Mucosa of gallbladder (tissue), 1 donor: Measurements from ENCODE around the gene PPP1R16B. TPM values are rescaled to one million over a fixed set of nuclear protein-coding genes. Genes with fewer than 3 reads are reported as not detected.
A peak's percentile ranks its signal among the peaks of the same experiment; 100 is the strongest.

Experiments used
- DNase-seq: peaks from one replicate; pipeline ENCODE4 v3.0.0-alpha.2; 2020; ENCODE audit warnings: low spot score
- total RNA-seq: library from RNA; stranded (reverse); gene quantifications from one replicate; pipeline ENCODE4 v1.2.1, GENCODE V29; 2021
- donor health status: DM: no; HTN: no; CAD: no.

PPP1R16B gene
- total RNA-seq = 4.1 TPM

DNA sequence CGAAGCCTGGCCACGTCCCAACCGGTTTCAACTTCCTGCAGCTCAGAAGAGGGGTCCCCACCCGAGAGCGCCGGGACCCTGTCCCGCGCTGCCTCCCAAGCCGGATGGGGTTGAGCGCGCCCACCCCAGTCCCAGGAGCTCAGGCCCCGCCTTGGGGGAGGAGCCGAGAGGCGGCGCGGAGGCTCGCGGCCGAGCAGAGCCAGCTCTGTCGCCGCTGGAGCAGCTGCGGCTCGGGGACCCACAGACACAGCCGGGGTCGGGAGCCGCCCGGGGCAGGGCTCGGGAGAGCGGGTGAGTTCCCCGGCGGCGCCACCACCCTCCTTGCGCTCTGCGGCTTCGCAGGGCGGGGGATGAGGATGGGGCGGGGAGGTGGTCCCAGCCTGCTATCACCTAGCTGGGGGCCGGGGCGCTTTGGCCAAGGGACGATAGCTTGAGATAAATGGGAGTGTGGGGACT lies at the start of gene PPP1R16B:
Gene PPP1R16B, plus strand, starts transcription at position 196 of the 456 bp plus-strand sequence. CDS start 30,229 bp downstream, outside the sequence.
- DNase-seq = no peak

DNA sequence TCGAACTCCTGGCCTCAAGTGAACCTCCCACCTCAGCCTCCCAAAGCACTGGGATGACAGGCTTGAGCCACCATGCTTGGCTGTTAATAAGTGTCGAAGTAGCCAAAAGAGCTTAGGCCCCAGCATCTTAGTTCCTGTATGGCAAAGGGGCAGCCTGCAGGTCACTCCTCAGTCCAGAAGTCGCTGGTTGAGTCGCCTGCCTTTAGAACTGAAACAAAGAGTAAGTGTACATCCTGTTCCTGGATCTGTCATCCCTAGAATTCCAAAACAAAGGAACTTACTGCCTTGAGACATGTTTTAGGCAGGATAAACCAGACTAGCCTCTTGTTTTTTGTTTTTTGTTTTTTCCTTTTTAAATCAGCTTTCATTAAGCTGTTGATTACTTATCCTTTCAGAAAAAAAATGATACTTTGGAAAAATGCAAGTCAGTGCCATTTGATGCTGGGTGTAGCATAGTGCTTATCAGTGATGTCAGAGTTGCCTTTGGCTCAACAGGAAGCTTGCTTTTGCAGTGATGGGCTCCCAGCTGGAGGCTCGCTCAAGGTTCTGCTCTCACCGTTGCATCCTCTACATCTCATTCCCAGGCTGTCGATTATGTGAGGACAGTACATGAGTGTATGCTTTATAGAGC lies 48.2 kb upstream of the PPP1R16B start:
- no peak for DNase-seq

DNA sequence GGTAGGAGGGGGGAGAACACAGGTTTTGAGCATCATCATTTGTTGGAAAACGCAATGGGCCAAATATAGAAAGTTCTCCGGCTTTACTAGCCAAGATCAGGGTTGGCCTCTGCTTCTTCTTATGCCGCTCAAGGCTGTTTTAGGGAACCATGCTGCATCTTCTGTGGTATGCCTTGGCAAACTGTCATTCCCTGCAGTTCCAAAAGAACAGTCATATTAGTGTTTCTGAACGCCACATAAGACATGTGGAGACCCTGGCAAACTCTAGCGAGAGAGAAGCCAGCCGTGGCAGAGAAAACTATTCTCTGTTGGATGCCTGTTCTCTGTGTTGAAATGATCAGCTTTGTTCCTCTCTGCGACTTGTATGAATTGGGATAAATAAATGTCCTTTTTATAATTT lies 46.4 kb upstream of the PPP1R16B start:
- no peak for DNase-seq

DNA sequence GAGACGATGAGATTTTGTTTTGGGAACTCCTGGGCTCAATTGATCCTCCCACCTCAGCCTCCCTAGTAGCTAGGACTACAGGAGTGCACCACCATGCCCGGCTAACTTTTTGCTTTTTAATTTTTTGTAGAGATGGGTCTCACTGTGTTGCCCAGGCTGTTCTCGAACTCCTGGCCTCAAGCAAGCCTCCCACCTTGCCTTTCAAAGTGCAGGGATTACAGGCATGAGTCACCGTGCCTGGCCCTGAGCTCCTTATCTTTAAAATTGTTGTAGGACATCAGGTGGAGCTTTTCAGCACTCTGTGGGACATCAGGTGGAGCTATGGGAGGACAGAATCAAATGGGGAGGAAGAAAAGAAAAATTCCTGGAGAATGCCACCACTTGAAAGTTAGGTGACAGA lies 44.5 kb upstream of the PPP1R16B start:
- no peak for DNase-seq

DNA sequence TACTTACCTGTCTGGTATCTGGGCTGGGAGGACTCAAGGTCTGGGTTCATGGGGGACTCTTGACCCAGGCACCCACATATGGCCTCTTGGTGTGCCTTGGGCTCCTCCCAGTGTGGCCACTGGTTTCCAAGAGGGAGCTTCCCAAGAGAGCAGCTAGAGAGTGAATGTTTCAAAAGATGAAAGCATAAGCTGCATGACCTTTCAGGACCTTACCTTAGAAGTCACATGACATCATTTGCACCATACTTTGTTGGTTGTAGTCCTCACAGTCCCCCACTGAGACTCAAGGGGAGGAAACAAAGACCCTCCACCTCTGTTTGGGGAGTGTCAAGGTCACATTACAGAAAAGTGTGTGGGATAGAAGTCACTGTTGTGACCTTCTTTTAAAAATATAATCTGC lies 43.3 kb upstream of the PPP1R16B start:
- no peak for DNase-seq

DNA sequence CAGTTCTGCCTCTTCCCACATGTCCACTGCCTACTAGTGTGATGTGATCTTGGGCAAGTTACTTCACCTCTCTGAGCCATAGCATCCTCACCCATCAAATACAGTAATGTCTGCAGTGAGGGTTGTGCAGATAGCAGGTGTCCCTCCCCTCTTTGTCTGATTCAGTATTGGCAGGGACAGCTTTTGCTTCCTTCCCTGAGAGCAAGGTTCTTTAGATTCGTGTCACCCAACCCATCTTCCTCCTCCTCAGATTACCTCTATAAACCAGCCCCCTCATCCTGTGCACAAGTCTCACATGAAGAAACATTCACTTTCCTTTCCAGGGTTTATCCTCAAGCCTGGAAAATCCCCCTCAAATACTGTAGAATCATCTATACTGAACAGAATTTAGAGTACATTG lies 41.9 kb upstream of the PPP1R16B start:
- no peak for DNase-seq

DNA sequence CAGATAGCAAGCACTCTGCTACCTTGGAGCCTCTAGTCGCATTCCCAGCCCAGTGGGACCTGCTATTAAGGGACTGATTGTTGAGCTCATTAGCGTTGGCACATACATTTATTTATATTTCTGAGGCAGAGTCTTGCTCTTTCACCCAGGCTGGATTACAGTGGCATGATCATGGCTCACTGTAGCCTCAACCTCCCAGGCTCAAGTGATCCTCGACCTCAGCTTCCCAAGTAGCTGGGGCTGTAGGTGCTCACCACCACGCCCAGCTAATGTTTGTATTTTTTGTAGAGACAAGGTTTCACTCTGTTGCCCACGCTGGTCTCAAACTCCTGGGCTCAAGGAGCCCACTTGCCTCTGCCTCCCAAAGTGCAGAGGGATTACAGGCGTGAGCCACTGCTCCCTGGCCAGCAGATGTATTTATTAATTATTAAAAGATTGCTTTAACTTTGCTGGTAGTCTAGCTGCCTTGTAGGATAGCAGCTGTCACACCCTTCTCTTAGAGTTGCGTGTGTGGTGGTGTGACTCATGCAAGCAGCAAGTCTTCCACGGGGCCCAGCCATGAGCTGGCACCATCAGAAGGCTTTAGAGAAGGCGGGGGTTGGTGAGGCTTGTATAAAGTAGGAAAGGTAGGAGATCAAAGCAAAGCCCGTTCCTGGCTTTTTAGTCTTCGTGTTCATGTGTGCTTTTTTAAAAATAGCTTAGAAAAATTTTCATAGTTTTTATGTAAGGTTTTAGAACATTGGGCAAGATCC lies 40.8 kb upstream of the PPP1R16B start:
- DNase-seq = peak; percentile 74

DNA sequence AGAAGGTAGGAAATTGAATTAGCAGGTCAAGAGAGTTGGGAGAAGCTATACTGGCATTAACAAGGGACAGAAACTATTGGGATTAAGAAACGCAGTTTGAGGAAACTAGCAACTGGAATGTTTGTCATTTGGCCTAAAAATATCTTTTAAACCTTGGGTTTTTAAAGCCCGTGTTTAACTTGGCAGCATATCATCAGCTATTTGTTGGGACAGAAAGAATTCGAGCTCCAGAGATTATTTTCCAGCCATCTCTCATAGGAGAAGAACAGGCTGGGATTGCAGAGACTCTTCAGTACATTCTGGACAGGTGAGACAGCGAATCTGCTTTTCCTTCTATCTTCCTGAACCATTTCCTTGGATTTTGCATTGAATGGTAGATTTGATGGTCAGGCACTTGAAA lies 39.4 kb upstream of the PPP1R16B start:
- no peak for DNase-seq

DNA sequence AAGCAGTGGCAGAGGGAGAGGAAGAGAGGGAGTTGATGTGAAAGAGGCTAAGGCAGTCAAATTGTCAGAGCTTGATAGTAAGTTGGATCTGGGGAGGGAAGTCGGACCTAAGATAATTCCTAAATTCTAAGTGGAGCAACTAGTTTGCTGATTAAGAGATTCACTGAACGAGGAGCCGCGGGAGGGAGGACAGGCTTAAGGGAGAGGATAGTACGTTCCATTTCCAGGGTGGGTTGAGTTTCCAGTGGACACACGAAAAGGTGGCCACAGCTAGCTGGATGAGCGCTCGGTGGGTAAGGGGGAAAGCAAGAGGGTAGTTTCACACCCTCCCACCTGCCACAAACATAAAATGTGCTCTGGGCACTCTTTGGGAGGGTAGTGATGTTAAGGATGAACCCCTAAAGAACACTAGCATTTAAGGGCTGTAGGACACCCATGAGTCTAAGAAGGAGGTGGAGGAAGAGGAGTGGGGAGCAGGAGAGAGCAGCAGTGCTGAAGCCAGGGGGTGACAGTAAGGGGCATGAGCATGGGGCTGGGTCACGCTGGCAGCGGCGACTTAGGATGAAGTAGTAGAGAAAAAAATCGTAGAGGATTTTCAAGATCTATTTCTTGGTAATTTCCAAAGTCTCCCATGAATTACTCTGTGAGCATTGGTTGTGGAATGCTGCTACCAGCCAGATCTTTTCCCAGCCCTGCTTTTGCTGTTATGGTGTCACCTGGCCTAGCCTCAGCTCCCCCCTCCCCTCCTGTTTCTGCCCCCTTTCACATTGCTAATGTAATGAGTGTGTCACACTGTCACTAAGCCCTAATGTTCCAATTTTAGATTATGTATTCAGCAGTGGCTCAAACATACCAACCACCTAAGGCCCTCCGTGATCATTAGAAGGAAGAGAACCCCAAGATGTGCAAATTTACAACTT lies 35.9 kb upstream of the PPP1R16B start:
- no peak for DNase-seq

DNA sequence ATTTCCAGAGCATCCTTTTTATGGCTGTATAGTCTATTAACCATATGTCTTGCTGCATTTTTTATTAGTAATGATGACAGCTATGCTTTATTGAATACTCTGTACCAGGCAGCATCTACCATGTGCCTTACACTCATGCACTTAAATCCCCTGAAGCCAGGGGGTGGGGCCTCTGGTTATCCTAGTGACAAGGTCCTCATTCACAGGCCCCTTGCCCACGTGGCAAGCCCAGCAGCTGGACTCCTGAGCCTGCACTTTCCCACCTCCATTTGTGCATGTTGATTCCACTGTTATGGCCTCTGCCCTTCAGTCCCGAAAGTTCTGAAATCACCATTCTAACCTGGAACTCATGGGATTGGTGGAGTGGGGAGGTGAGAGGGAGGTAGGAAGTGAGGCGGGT lies 35.0 kb upstream of the PPP1R16B start:
- no peak for DNase-seq

DNA sequence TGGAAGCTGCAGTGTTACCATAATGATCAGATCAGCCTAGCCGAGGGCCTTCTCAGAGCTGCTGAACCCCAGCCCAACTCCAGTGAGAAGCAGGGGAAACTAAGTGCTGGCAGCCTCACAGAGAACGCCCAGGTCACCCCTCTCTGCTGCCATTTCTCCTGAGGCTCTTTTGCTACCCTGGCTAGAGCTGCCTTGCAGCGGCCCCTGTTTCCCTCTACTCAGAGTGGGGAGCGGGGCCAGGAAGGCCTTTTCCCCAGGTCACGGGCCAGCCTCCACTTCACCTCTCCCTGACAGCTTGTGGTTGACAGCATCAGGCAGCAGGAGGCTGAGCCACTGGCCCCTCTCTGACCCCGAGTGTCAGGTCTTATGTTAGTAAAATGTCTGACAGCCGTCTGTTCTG lies 34.5 kb upstream of the PPP1R16B start:
- DNase-seq = no peak

DNA sequence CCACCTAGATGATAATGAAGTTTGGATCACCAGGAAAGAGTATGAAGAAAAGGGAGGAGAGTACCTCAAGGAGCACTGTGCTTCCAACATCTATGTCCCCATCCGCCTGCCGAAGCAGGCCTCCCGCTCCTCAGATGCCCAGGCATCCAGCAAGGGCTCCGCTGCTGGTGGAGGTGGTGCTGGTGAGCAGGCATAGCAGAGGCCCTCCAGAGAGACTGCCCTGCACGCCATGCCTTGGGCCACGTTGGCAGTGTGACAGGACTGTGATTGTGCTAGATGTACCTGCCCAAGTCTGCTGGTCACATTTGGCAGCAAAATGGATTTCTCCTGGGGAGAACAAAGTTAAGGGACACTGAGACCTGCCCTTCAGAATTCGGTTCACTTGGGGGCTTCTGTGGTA lies 33.9 kb upstream of the PPP1R16B start:
- no peak for DNase-seq

DNA sequence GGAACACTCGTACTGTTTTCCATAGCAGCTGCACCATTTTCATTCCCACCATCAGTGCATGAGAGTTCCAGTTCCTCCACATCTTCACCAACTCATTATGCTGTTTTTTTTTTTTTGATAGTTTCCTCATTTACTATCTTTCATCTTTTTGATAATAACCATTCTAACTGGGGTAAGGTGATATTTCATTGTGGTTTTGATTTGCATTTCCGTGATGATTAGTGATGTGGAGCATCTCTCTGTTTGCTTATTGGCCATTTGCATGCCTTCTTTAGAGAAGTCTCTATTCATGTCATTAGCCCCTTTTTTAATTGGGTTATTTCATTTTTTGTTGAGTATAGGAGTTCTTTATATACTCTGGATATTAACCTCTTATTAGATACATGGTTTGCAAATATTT lies 31.3 kb upstream of the PPP1R16B start:
- no peak for DNase-seq

DNA sequence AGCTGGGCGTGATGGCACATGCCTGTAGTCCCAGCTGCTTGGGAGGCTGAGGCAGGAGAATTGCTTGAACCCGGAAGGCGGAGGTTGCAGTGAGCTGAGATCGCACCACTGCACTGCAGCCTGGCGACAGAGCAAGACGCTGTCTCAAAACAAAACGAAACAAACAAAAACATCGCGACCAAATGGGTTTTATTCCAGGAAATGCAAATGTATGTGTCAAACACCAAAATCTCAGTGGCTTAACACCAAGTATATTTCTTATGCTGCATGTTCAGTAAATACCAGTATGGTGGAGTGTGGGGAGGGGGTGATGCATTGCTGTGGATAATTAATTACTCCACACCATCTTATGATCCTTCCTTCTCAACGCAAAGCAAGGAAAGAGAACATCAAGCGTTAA lies 29.1 kb upstream of the PPP1R16B start:
- DNase-seq = no peak

DNA sequence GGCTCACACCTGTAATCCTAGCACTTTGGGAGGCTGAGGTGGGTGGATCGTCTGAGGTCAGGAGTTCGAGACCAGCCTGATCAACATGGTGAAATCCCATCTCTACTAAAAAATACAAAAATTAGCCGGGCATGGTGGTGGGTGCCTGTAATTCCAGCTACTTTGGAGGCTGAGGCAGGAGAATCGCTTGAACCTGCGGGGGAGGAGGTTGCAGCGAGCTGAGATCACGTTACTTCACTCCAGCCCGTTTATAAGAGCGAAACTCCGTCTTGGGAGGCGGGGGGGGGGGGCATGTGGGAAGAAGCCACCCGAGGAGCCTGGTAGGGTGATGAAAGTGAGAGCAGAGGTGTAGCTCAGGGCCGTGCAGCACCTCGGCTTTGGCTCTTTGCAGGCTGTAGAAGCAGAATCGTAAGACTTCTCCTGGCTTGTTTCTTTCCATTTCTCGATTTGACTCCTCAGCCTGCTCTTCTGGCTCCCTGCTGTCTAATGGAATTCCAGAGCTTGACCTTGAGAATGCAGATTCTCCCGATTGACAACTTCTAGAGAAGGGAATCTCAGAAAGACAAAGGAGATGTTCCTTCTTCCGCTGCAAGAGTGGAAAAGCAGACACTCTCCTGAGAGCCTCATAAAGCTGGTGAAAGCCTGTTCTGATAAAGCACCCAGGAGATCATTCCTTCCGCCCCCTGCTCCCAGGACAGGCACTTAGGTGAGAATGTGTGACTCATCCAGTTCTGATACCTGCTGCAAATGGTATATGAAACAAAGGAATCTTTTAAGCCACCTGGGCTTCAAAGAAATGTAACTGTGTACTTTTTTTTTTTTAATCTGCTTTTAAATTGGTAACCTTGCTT lies 26.0 kb upstream of the PPP1R16B start:
- no peak for DNase-seq

DNA sequence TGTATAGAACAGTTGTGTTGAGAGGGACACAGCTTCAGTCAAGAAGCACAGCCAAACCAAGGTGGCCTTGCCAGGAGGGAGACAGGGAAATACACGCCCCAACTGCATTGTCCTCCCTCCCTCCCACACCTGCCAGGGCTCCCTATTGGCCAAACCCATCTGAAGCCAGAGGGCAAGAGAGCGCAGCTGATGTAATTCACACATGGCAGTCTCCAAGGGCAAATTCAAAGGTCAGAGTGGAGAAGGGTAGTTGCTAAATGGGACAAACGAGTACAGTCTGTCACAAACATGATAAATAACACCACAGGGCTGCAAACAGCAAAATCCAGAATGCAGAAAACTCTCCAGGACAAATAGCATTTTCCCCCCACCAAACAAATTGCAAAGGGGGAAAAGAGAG lies 23.2 kb upstream of the PPP1R16B start:
- DNase-seq = no peak

DNA sequence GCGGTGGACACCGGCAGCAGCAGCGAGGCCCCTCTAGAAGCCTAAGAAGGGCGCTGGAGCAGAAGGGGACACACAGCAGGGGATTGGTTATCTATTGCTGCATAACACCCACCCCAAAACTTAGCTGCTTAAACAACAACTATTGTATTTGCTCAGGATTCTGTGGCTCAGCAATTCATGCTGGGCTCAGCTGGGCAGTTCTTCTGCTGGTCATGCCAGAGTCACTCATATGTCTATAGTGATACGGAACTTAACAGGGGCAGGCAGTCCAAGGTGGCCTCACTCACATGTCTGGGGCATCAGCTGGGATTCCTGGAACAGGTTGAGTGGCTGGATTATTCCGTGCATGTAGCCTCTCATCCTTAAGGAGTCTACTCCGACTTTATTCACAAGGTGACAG lies 17.6 kb upstream of the PPP1R16B start:
- no peak for DNase-seq

DNA sequence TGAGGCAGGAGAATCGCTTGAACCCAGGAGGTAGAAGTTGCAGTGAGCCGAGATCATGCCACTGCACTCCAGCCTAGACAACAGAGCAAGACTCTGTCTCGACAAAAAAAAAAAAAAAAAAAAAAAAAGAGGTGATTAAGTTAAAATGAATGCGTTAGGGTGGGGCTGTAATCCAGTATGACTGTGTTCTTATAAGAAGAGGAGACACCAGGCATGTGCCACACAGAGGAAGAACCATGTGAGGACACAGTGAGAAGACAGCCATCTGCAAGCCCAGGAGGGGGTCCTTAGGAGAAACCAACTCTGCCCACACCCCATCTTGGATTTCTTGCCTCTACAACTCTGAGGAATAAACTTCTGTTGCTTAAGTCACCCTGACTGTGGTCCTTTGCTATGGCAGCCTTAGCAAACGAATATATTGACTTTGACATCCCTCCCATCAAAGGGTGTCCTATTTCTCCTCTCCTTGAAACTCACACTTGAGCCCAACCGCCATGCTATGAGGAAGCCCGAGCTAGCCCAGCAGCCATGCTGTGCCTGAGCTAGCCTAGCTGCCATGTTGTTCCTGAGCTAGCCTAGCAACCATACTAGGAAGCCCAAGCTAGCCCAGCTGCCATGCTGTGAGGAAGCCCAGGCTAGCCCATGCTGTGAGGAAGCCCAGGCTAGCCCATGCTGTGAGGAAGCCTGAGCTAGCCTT lies 15.8 kb upstream of the PPP1R16B start:
- DNase-seq = no peak

DNA sequence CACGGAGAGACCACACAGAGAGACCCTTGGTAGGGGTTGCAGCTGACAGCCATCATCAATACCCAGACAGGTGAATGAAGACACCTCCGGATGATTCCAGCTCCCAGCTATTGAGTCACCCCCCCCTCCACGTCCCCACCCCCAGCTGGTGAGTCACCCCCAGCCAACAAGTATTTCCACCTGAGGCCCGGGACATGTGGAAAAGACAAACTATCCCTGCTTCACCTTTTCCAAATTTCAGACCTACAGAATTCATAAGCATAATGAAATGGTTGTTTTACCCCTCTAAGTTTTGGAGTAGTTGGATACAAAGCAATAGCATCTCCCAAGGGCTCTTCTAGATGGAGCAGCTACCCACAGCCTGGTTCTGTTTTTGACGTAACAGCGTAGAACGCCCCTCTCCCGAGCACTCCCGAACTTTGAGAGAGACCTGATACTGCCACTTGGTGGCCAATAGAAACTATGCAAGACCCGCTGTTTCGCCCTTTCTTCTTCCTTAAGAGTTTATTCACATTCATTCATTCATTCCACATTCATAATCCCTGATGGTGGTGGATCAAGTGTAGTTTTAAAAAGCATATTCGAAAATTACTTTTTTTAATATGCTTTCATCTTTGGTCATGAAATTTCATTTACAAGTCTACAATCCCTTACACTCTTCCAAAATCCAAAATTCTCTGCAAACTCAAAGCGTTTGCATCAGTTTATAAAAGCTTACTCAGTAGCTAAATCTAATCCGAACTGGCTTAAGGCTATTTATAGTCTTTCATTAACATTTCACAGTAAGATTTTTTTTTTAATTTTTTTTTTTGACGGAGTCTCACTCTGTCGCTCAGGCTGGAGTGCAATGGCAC lies 15.1 kb upstream of the PPP1R16B start:
- DNase-seq = no peak

DNA sequence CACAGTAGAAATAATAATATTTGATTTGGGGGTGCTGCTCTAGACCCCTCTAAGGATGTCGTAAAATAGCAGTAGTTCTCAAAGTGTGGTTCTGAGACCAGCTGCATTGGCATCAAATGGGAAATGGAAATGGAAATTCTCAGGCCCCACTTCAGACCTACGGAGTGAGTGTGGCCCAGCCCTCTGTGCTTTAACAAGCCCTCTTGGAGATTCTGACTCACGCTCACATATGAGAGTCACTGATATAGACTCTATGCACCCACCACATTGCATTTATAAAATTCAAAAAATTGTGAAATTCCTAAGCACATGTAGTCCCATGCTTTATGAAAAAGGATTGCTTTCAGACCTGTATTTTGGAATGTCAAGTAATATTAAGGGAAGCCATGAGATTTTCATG lies 14.2 kb upstream of the PPP1R16B start:
- no peak for DNase-seq
